Measurements from ENCODE around the gene DCPS. TPM values are rescaled to one million over a fixed set of nuclear protein-coding genes. Genes with fewer than 3 reads are reported as not detected.

Gene DCPS
- total RNA-seq, 4 donors from 2014 or later: 6.7 to 23.9 (median 7.9) TPM

GRCh38 chr11:126387857-126388256 lies 84.0 kb downstream of the DCPS start:
- no peaks in the 10 kb centered on the region for H3K36me3 ChIP-seq
- H3K4me3 ChIP-seq: no peak overlapping the region
- H3K9me3 ChIP-seq: no peaks in the 10 kb centered on the region
- no peaks in the 10 kb centered on the region for H3K27me3 ChIP-seq
- DNase-seq: no peak
- TF ChIP-seq POLR2A (IDR thresholded peaks at IDR 0.05) (no peak), CTCF (IDR thresholded peaks at IDR 0.05) (no peak)
- H3K4me1 ChIP-seq: peaks cover 0 to 14% (median 0%) of the 10 kb centered on the region in 4 donors
- H3K27ac ChIP-seq: no peak overlapping the region

- Histone ChIP-seq H3K9me3 (no peaks in the 10 kb centered on the region), H3K36me3 (no peaks in the 10 kb centered on the region), H3K4me1 (peaks cover 0 to 14% (median 0%) of the 10 kb centered on the region in 4 donors), H3K27me3 (no peaks in the 10 kb centered on the region), H3K27ac (no peak overlapping the region), H3K4me3 (no peak overlapping the region)
- TF ChIP-seq CTCF (IDR thresholded peaks at IDR 0.05) (no peak), POLR2A (IDR thresholded peaks at IDR 0.05) (no peak)
- DNase-seq: no peak
Measured at GRCh38 chr11:126390272-126390867, 86.5 kb downstream of the DCPS start.

- TF ChIP-seq POLR2A (IDR thresholded peaks at IDR 0.05) (no peak), CTCF (IDR thresholded peaks at IDR 0.05) (no peak)
- H3K27me3 ChIP-seq: no peaks in the 10 kb centered on the region
- H3K4me3 ChIP-seq: no peak overlapping the region
- no peaks in the 10 kb centered on the region for H3K36me3 ChIP-seq
- no peak overlapping the region for H3K27ac ChIP-seq
- peaks cover 0 to 14% (median 0%) of the 10 kb centered on the region in 4 donors for H3K4me1 ChIP-seq
- DNase-seq: no peak
- H3K9me3 ChIP-seq: no peaks in the 10 kb centered on the region
Measured at GRCh38 chr11:126391286-126391954, 87.6 kb downstream of the DCPS start.

GRCh38 chr11:126391970-126392632 lies 88.2 kb downstream of the DCPS start:
- Histone ChIP-seq H3K9me3 (no peaks in the 10 kb centered on the region), H3K4me3 (no peak overlapping the region), H3K27me3 (no peaks in the 10 kb centered on the region), H3K36me3 (no peaks in the 10 kb centered on the region), H3K27ac (peak overlapping the region in 2 of 4 donors; percentile 1 to 22), H3K4me1 (peaks cover 0 to 14% (median 0%) of the 10 kb centered on the region in 4 donors)
- no peak for DNase-seq
- TF ChIP-seq CTCF (IDR thresholded peaks at IDR 0.05): no peak
- TF ChIP-seq POLR2A (IDR thresholded peaks at IDR 0.05): no peak

- no peak for DNase-seq
- Histone ChIP-seq H3K27me3 (no peaks in the 10 kb centered on the region), H3K4me3 (no peak overlapping the region), H3K27ac (peak overlapping the region in 2 of 4 donors; percentile 1 to 22), H3K36me3 (no peaks in the 10 kb centered on the region), H3K9me3 (no peaks in the 10 kb centered on the region), H3K4me1 (peaks cover 0 to 14% (median 0%) of the 10 kb centered on the region in 4 donors)
- no peak for TF ChIP-seq CTCF (IDR thresholded peaks at IDR 0.05)
- TF ChIP-seq POLR2A (IDR thresholded peaks at IDR 0.05): no peak
Measured at GRCh38 chr11:126392633-126393013, 88.8 kb downstream of the DCPS start.

All from Peyer's patch (tissue), 4 donors.